ENCODE measurements around the gene C1orf116. TPM values are rescaled to one million over a fixed set of nuclear protein-coding genes. Genes with fewer than 3 reads are reported as not detected.

C1orf116 gene
- polyA plus RNA-seq, 1 donor from 2014 or later: not detected

- no peaks in the 10 kb centered on the region for H3K9me3 ChIP-seq (ENCODE audit: low read length)
- TF ChIP-seq MXI1 (conservative IDR thresholded peaks at IDR 0.05; ENCODE audit: poor library complexity, severe bottlenecking) (no peak), TAF1 (IDR thresholded peaks at IDR 0.05; ENCODE audit: low read depth) (no peak), REST (IDR thresholded peaks at IDR 0.05; ENCODE audit: borderline replicate concordance) (no peak), POLR2AphosphoS5 (IDR thresholded peaks at IDR 0.05) (no peak), SMC3 (conservative IDR thresholded peaks at IDR 0.05; ENCODE audit: poor library complexity) (no peak), RAD21 (conservative IDR thresholded peaks at IDR 0.05) (no peak), EZH2 (IDR thresholded peaks at IDR 0.05; ENCODE audit: borderline replicate concordance, insufficient read depth, low read length, poor library complexity, severe bottlenecking) (no peak), CTCF (IDR thresholded peaks at IDR 0.05; ENCODE audit: poor library complexity, severe bottlenecking) (no peak), EP300 (conservative IDR thresholded peaks at IDR 0.05; ENCODE audit: poor library complexity, severe bottlenecking) (no peak)
- H3K9ac ChIP-seq (ENCODE audit: low read length): no peak overlapping the region
- H3K4me2 ChIP-seq (ENCODE audit: low read length): no peak overlapping the region
- H4K20me1 ChIP-seq (ENCODE audit: insufficient read depth): no peaks in the 10 kb centered on the region
- no peaks in the 10 kb centered on the region for H3K79me2 ChIP-seq (replicated peaks; ENCODE audit: insufficient read depth, low read length)
- no peak overlapping the region for H2AFZ ChIP-seq (ENCODE audit: low read depth, low read length)
- no peaks in the 10 kb centered on the region for H3K36me3 ChIP-seq (ENCODE audit: insufficient read depth, low read length)
- no peaks in the 10 kb centered on the region for H3K27me3 ChIP-seq (ENCODE audit: insufficient read depth, low read depth, low read length)
- H3K27ac ChIP-seq (ENCODE audit: low read length): no peak overlapping the region
- H3F3A ChIP-seq (ENCODE audit: insufficient read depth, low read length, poor library complexity, severe bottlenecking): no peaks in the 10 kb centered on the region
- H3K4me3 ChIP-seq (ENCODE audit: low read length): no peak overlapping the region
- no peaks in the 10 kb centered on the region for H3K9me2 ChIP-seq (ENCODE audit: insufficient read depth, low read length)
Measured at GRCh38 chr1:207058878-207059867, 26.6 kb upstream of the C1orf116 start.

GRCh38 chr1:207058252-207058651 is 25.7 kb upstream of the C1orf116 start:
- H4K20me1 ChIP-seq (ENCODE audit: insufficient read depth): no peaks in the 10 kb centered on the region
- H3K9me2 ChIP-seq (ENCODE audit: insufficient read depth, low read length): no peaks in the 10 kb centered on the region
- no peaks in the 10 kb centered on the region for H3K27me3 ChIP-seq (ENCODE audit: insufficient read depth, low read depth, low read length)
- H3K9me3 ChIP-seq (ENCODE audit: low read length): no peaks in the 10 kb centered on the region
- no peak overlapping the region for H3K27ac ChIP-seq (ENCODE audit: low read length)
- no peak overlapping the region for H2AFZ ChIP-seq (ENCODE audit: low read depth, low read length)
- TF ChIP-seq SMC3 (conservative IDR thresholded peaks at IDR 0.05; ENCODE audit: poor library complexity) (no peak), MXI1 (conservative IDR thresholded peaks at IDR 0.05; ENCODE audit: poor library complexity, severe bottlenecking) (no peak)
- H3F3A ChIP-seq (ENCODE audit: insufficient read depth, low read length, poor library complexity, severe bottlenecking): no peaks in the 10 kb centered on the region
- no peaks in the 10 kb centered on the region for H3K79me2 ChIP-seq (replicated peaks; ENCODE audit: insufficient read depth, low read length)
- no peak overlapping the region for H3K4me3 ChIP-seq (ENCODE audit: low read length)
- H3K9ac ChIP-seq (ENCODE audit: low read length): no peak overlapping the region
- H3K4me2 ChIP-seq (ENCODE audit: low read length): no peak overlapping the region
- H3K36me3 ChIP-seq (ENCODE audit: insufficient read depth, low read length): no peaks in the 10 kb centered on the region

Measured in neural cell (in vitro differentiated cells).